Ramos (cell line): ENCODE data around the gene UBE3C.

Experiments used
- in situ Hi-C: fragments of 300-500 bp; cut with MboI; formaldehyde crosslinking; loops from one replicate; pipeline ENCODE4 v1.14.3; 2022; ENCODE audit warnings: low sequenced_read_pairs; ENCODE audit not compliant: unreplicated experiment

The UBE3C gene

DNA sequence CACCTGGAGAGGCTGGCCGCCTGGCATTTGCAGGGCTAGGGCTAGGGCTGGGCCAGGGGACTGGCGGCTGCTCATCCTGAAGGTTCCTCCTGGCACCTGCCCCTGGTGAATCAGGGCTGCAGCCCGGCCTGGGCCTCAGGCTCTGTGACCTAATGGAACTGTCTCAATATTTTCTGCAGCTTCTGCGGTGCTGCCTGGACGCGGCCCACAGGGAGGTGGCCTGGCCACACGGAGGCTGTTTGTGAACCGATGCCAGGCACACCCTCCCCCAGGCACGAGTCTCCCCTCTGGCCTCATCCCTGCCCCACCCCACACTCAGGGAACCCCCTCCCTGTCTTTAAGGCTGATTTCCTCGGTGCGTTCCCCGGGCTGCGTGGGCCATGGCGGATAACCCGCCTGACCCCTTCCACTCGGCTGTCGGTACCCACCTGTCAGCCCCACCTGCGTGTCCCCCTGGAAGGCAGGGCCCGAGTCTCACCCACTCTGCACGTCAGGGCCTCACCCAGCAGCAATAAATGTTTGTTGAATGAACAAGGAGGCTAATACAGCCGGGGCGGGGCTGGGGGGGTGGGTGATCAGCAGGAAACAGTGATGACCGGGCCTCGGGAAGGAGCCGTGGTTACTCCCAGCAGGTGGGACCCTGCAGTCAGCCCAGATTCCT is 143.5 kb downstream of the UBE3C start:
- in situ Hi-C loops = no loop called here

- in situ Hi-C loops = no loop called here
Measured at GRCh38 chr7:157284229-157285014, 145.7 kb downstream of the UBE3C start.

DNA sequence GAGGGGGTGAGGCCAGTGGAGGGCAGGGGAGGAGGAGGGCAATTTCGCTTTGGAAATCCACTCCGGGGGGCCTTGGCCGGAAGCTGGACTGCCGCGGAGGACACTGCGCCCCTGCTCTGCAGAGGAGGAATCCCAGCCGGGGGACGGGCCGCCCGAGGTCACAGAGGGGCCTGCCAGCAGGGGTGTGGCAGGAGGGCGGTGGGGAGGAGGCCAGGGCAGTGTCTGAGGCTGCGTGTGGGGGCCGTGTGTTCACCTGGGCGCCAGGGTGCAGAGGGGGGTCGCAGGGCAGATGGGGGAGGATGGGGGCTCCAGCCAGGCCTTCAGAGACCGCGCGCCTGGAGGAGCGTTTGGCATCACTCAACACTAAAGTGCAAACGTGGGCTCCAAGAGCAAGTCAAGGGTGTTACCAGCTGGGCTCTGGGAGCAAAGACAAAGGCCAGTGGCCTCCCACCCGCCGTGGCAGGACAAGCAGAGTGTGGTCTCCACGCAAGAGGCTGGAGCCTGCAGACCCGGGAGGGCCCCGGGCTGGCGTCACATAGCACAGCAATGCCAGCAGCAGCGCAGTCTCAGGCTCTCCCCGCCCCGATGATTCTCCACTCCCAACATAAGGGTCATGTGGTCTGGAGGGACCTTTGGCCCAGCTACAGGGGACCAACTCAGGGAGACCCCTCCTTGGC is 152.8 kb downstream of the UBE3C start:
- in situ Hi-C loops = no loop called here

DNA sequence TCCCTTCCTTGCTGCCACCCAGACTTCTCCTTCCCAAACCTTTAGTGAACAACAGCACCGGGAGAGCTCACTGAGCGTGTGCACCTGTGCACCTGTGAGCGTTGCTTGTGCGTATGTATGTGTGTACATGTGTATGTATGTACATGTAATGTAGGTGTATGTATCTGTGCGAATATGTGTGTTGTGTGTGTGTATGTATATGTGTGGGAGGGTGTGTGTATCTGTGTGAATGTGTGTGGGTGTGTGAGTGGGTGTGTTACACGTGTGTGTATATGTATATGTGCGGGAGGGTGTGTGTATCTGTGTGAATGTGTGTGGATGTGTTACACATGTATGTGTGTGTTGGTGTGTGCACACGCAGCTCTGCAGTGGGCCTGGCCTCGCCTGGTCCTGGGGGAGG is 153.5 kb downstream of the UBE3C start:
- in situ Hi-C loops = no loop called here

DNA sequence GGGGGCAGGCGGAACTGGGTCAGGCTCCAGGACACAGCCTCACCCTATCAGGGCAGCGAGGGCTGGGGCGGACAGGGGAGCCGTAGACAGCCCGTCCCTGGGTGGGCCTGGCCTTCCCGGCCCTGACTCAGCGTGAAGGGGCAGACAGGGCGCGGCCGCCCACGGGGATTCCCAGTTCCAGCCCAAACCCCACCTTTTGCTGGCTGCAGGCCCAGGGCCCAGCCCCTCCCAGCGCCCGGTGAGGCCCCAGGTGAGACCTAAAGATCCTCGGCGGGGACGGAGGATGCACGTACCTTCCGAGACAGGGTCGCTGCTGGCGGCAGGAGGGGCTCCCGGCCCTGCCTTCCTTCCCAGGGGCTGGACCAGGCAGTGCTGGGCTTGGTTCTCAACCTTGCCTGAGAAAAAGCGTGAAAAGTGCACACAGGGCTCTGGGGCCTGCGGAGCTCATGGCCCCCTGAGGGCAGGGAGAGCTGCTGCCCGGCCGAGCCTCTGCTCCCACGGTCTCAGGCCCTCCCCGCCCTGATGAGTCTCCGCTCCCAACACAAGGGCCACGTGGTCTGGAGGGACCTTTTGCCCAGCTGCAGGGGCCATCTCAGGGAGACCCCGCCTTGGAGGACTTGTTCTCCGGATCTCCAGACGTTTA is 154.2 kb downstream of the UBE3C start:
- in situ Hi-C loops = no loop called here

DNA sequence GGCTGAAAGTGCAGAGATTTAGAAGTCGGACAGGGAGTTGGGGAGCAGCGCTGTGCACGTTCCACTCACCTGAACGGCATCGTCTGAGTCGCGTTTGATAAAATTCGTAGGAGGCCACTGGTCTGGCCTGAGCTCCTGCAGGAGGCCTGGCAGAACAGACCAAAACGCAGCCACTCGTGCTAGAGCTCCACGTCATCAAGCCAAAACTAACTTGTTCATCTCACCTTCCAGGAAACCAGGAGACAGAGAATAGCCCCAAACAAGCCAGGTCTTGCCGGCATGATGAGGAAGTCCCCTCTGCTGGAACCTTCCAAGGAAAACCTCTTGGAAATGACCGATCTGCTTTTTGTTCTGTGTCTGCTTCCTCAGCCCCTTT is 154.7 kb downstream of the UBE3C start:
- in situ Hi-C loops = no loop called here

DNA sequence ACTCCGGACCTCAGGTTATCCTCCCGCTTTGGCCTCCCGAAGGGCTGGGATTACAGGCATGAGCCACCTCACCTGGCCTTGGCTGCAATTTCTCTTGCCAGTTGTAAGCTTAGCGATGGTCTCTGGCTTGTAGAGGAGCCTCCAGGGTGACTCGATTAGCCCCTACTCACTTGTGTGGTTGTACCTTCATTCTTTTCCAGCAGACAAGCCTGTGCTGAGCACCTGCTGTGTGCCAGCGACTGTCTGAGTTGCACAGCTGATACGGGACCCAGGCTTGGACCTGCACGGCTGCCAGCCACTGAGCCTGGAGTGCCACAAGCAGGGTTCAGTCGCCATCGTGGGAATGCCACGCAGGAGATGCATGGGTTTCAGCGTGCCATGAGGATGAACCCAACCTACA is 156.0 kb downstream of the UBE3C start:
- in situ Hi-C loops = no loop called here

GRCh38 chr7:157295338-157295737 is 156.6 kb downstream of the UBE3C start:
- in situ Hi-C loops = no loop called here

DNA sequence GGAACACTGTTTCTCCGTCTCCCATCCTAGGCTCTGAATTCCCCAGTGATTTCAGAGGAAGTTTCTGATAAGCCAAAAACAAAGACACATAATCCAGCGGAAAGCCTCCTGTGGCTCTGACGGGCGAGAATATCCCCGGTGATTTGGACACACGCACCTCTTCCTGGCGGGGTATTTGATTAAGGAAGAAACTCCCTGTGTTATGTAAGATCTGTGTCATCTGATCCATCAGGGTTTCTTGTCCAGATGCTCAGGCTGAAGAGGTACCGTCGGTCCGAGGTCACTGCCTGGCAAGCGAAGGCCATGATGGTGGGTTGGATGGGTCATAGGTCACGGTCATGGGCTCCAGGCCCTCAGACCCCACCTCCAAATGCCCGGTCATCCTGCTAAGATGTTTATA is 158.5 kb downstream of the UBE3C start:
- in situ Hi-C loops = no loop called here

DNA sequence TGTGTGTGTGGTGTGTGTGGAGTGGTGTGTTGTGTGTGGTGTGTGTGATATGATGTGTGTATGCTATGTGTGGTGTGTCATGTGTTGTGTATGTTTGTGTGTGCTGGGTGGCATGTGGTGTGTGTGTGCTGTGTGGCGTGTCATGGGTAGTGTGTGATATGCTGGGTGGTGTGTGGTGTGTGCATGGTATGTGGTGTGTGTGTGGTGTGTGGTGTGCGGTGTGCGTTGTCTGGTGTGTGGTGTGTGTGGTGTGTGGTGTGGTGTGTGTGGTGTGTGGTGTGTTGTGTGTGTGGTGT is 160.5 kb downstream of the UBE3C start:
- in situ Hi-C loops = no loop called here

DNA sequence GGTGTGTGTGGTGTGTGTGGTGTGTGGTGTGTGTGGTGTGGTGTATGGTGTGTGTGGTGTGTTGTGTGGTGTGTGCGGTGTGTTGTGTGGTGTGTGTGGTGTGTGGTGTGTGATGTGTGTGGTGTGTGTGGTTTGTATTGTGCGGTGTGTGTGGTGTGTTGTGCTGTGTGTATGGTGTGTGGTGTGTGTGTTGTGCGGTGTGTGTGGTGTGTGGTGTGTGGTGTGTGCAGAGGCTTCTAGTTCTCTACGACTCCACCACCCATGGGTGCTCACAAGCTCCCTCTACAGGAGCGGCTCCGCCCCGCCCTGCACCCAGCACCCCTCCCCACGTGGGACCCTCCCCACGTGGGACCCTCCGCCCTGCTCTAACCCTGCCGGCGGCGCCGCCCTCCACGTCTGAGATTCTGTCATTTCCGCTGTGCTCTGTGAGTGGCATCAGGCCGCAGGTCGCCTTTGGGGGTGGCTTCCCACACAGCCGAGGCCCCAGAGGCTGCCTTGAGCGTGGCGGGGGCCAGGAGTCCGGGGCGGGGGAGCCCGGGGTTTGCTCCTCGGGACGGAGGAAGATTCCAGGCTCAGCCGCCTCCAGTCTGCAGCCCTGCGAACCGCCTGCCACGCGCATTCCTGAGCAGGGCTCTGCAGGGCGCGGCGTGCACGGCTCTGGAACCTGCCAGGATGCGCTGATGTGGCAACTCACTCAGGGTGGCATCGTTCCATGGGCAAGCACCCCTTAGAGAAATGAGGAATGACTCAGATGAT is 161.1 kb downstream of the UBE3C start:
- in situ Hi-C loops = no loop called here

DNA sequence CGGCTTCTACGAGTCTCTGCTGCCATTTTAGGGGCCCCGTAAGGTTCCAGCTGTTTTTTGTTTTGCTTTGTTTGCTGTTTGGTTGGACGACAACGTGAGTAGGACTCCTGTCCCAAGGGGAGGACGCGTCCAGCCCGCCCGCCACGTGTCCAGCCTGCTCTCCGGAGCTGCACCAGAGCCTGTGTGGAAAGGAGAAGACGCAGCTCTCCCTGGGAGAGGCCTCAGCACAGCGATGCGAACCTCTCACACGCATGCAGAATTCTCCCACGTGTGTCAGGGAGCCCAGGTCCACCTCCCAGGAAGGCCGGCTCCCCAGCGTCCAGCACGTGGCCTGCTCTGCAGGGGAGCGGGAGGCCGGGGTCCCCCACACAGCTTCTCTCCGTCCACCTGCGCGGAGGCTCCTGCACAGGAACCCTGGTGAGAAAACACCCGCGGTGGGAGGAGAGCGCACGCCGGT is 161.7 kb downstream of the UBE3C start:
- in situ Hi-C loops = no loop called here

- in situ Hi-C loops = no loop called here
Measured at GRCh38 chr7:157301610-157302120, 162.9 kb downstream of the UBE3C start.

- in situ Hi-C loops = no loop called here
Measured at GRCh38 chr7:157306846-157307838, 168.4 kb downstream of the UBE3C start.

GRCh38 chr7:157309988-157310668 is 171.4 kb downstream of the UBE3C start:
- in situ Hi-C loops = no loop called here

- in situ Hi-C loops = no loop called here
Measured at GRCh38 chr7:157310676-157311185, 172.0 kb downstream of the UBE3C start.

DNA sequence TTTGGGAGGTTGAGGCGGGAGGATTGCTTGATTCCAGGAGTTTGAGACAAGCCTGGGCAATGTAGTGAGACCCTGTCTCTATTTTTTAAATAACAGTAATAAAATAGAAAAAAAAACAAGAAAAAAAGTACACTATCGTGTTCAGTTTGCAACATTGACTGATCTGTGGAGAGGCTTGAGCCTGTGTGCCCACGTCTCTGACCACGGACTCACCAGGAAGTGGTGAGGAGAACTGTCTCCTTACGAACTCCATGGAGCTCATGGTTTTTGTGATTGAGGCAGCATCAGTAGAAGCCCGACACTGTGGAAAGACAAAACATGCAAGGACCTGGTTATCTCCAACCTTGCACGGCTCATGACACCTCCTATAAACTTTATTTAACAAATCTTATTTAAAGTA is 174.2 kb downstream of the UBE3C start:
- in situ Hi-C loops = no loop called here

- in situ Hi-C loops = no loop called here
Measured at GRCh38 chr7:157313645-157314044, 174.9 kb downstream of the UBE3C start.
